HepG2 (cell line): Measurements from ENCODE around the gene MRFAP1. TPM values are rescaled to one million over a fixed set of nuclear protein-coding genes. Genes with fewer than 3 reads are reported as not detected.

ENCODE experiments used
- ATAC-seq: fragments of 200-7000 bp; cut with Tn5 transposase; 3 replicates; pipeline ENCODE4 v1.9.1; 2020; ENCODE audit warnings: mild to moderate bottlenecking, moderate library complexity
- BruUV-seq: library from RNA; stranded (reverse); fragments of 400-500 nt; replicated peaks from 2 replicates; lab custom pipeline; 2021; lab: Mats Ljungman, UMichigan
- CTCF ChIA-PET: fragments of 300-600 bp; formaldehyde crosslinking; extraction: SDS; loops from one replicate; lab custom pipeline; 2021; ENCODE audit warnings: low total read pairs, inconsistent platforms, low intra/inter-chr PET ratio; lab: Yijun Ruan, JAX
- POLR2A ChIA-PET: fragments of 350-600 bp; sonication (Branson Sonifier 250); formaldehyde crosslinking; loops from one replicate; lab custom pipeline; 2020; ENCODE audit warnings: antibody characterized with exemption, inconsistent platforms; lab: Yijun Ruan, JAX
- DNase-seq: peaks from one replicate; pipeline ENCODE4 v3.0.0-alpha.2; 2015; ENCODE audit warnings: low spot score
- FAIRE-seq: peaks from 3 replicates; lab custom pipeline; 2011; peaks lifted over from hg19 to GRCh38; lab: Jason Lieb, UNC
- H2AFZ ChIP-seq: one replicate; pipeline ENCODE4 v1.6.1; 2011; ENCODE audit warnings: low read length, inconsistent platforms
- H3K27ac ChIP-seq: fragments of 300-600 bp; 3 replicates; pipeline ENCODE4 v1.8.0; 2011; ENCODE audit warnings: mixed run types, mild to moderate bottlenecking, mixed read lengths, low read length, inconsistent platforms; ENCODE audit not compliant: insufficient read depth; ENCODE audit errors: extremely low read length
- H3K27me3 ChIP-seq, 2 experiments: fragments of 200-600 bp in 1 of 2; 2 replicates in 1 of 2; 3 replicates in 1 of 2; pipeline versions ENCODE4 v1.6.0 to v1.8.0; 2011; ENCODE audit warnings: low read length in 2 of 2, mild to moderate bottlenecking in 2 of 2, moderate library complexity in 2 of 2, inconsistent platforms in 1 of 2; ENCODE audit not compliant: insufficient read depth in 2 of 2, control insufficient read depth in 1 of 2
- H3K36me3 ChIP-seq, 2 experiments: fragments of 200-600 bp in 1 of 2; replicated peaks in 1 of 2; 2 replicates in 1 of 2; 3 replicates in 1 of 2; pipeline versions ENCODE4 v1.5.1 to v1.8.0; 2011; ENCODE audit warnings: low read length in 2 of 2, inconsistent platforms in 1 of 2; ENCODE audit not compliant: insufficient read depth in 2 of 2, control insufficient read depth in 1 of 2
- H3K4me1 ChIP-seq: 2 replicates; pipeline ENCODE4 v1.5.1; 2012; ENCODE audit warnings: low read length, inconsistent platforms; ENCODE audit not compliant: insufficient read depth
- H3K4me2 ChIP-seq: 2 replicates; pipeline ENCODE4 v1.6.0; 2011; ENCODE audit warnings: low read depth, low read length, inconsistent platforms
- H3K4me3 ChIP-seq, 3 experiments: fragments of 200-600 bp in 1 of 3; sonication (generic), shearing (Covaris generic) in 1 of 3; replicated peaks in 1 of 3; 2 replicates each; pipeline ENCODE4 v1.5.1; 2011 to 2016; ENCODE audit warnings: low read length in 3 of 3, inconsistent platforms in 2 of 3, low read depth in 2 of 3, mild to moderate bottlenecking in 2 of 3, control low read depth in 1 of 3, mixed read lengths in 1 of 3; ENCODE audit not compliant: insufficient read depth in 1 of 3
- H3K79me2 ChIP-seq: one replicate; pipeline ENCODE4 v1.6.1; 2011; ENCODE audit warnings: low read length, inconsistent platforms; ENCODE audit not compliant: insufficient read depth
- H3K9ac ChIP-seq: 2 replicates; pipeline ENCODE4 v1.6.0; 2011; ENCODE audit warnings: mild to moderate bottlenecking, low read depth, low read length, inconsistent platforms; ENCODE audit not compliant: insufficient read depth
- H3K9me3 ChIP-seq: 2 replicates; pipeline ENCODE4 v1.5.1; 2012; ENCODE audit warnings: mild to moderate bottlenecking, low read length
- H4K20me1 ChIP-seq: 2 replicates; pipeline ENCODE4 v1.6.0; 2011; ENCODE audit warnings: inconsistent platforms, mild to moderate bottlenecking, low read length, moderate library complexity; ENCODE audit not compliant: insufficient read depth
- KDM6A ChIP-seq: IDR thresholded peaks from 2 replicates; pipeline ENCODE4 v1.6.1; 2016; ENCODE audit warnings: low read depth
- KLF16 ChIP-seq, 2 experiments: sonication (generic) in 1 of 2; formaldehyde crosslinking in 1 of 2; IDR thresholded peaks; 2 replicates each; pipeline versions ENCODE4 v1.6.1 to v1.8.0; 2016 to 2023; ENCODE audit warnings: missing genetic modification reagents in 2 of 2, missing compliant biosample characterization in 1 of 2
- MBD4 ChIP-seq: IDR thresholded peaks from 2 replicates; pipeline ENCODE4 v1.6.1; 2012; ENCODE audit warnings: low read length, inconsistent platforms, borderline replicate concordance
- NR3C1 ChIP-seq: sonication (generic); formaldehyde crosslinking; IDR thresholded peaks from 2 replicates; pipeline ENCODE4 v1.4.0; 2020; ENCODE audit warnings: missing genetic modification reagents
- POLR2A ChIP-seq, 2 experiments: IDR thresholded peaks; 2 replicates each; pipeline ENCODE4 v1.6.1; 2011; ENCODE audit warnings: low read depth in 2 of 2, low read length in 2 of 2, mild to moderate bottlenecking in 1 of 2, moderate library complexity in 1 of 2; ENCODE audit not compliant: insufficient read depth in 1 of 2
- POLR2G ChIP-seq: fragments of 200-400 bp; formaldehyde crosslinking; IDR thresholded peaks from 2 replicates; pipeline ENCODE4 v1.6.1; 2018; ENCODE audit warnings: mild to moderate bottlenecking, low read depth, low read length, moderate library complexity
- RBFOX2 ChIP-seq: fragments of 200-400 bp; formaldehyde crosslinking; IDR thresholded peaks from 2 replicates; pipeline ENCODE4 v1.6.1; 2017; ENCODE audit warnings: low read depth, mild to moderate bottlenecking, low read length
- RBM22 ChIP-seq: fragments of 200-400 bp; formaldehyde crosslinking; optimal IDR thresholded peaks from 2 replicates; pipeline ENCODE3; 2017; ENCODE audit warnings: mild to moderate bottlenecking, low read length, moderate library complexity
- SNAPC5 ChIP-seq: sonication (generic); formaldehyde crosslinking; IDR thresholded peaks from 2 replicates; pipeline ENCODE4 v1.8.1; 2023; ENCODE audit warnings: mild to moderate bottlenecking, missing genetic modification reagents, borderline replicate concordance
- SP5 ChIP-seq: IDR thresholded peaks from 2 replicates; pipeline ENCODE4 v1.6.1; 2016; ENCODE audit warnings: low read depth, borderline replicate concordance
- TMF1 ChIP-seq: sonication (generic); formaldehyde crosslinking; IDR thresholded peaks from 2 replicates; pipeline ENCODE4 v1.8.1; 2022; ENCODE audit warnings: low read depth, missing genetic modification reagents
- TOPORS ChIP-seq: sonication (generic); formaldehyde crosslinking; IDR thresholded peaks from 2 replicates; pipeline ENCODE4 v1.8.0; 2023; ENCODE audit warnings: mild to moderate bottlenecking, missing genetic modification reagents
- ZC3H13 ChIP-seq: sonication (generic); formaldehyde crosslinking; IDR thresholded peaks from 2 replicates; pipeline ENCODE4 v1.8.1; 2023; ENCODE audit warnings: mild to moderate bottlenecking, missing genetic modification reagents, moderate library complexity
- ZNF160 ChIP-seq: sonication (generic); formaldehyde crosslinking; IDR thresholded peaks from 2 replicates; pipeline ENCODE4 v1.8.0; 2022; ENCODE audit warnings: mild to moderate bottlenecking, inconsistent platforms, missing genetic modification reagents
- ZNF224 ChIP-seq: sonication (generic); formaldehyde crosslinking; IDR thresholded peaks from 2 replicates; pipeline ENCODE4 v1.5.0; 2020; ENCODE audit warnings: mild to moderate bottlenecking, missing genetic modification reagents
- ZNF235 ChIP-seq: sonication (generic); formaldehyde crosslinking; IDR thresholded peaks from 2 replicates; pipeline ENCODE4 v1.8.1; 2023; ENCODE audit warnings: mild to moderate bottlenecking, missing genetic modification reagents, borderline replicate concordance
- WGBS: methylation state at CpG from one replicate; pipeline ENCODE4 v1.1.6; 2017; ENCODE audit warnings: low lambda C conversion rate; 5-methylcytosine and 5-hydroxymethylcytosine counted together
- in situ Hi-C: cut with HindIII; loops from 2 replicates; pipeline ENCODE4 v1.10.0; 2017; ENCODE audit warnings: low pct_unique_long_range_greater_than_20kb; ENCODE audit not compliant: extremely low pct_ligation_motif_present
- intact Hi-C: fragments of 100-400 bp; cut with micrococcal nuclease; formaldehyde crosslinking; loops from one replicate; pipeline ENCODE4 v1.10.0; 2022; ENCODE audit not compliant: unreplicated experiment
- polyA plus RNA-seq, 8 experiments: library from polyadenylated mRNA; depleted of rRNA in 3 of 8; stranded (reverse) in 7 of 8; unstranded in 1 of 8; fragments of >200 nt; fragmentation: Illumina TruSeq in 4 of 8; extraction: Trizol in 4 of 8; gene quantifications; 2 replicates each; pipeline versions ENCODE4 v1.2.1 to v1.2.3, GENCODE V29; 2011 to 2016; ENCODE audit warnings: low read depth in 4 of 8, missing spikeins in 1 of 8, mixed read lengths in 1 of 8; ENCODE audit not compliant: insufficient read depth in 1 of 8
- total RNA-seq, 5 experiments: library from RNA; depleted of rRNA; stranded (reverse); fragments of >200 nt; fragmentation: Illumina TruSeq; extraction: Trizol; gene quantifications; 2 replicates each; pipeline ENCODE4 v1.2.3, GENCODE V29; 2016; ENCODE audit warnings: low read depth in 1 of 5
- TF ChIP-seq, protein P1 (sequence below): sonication (generic); formaldehyde crosslinking; IDR thresholded peaks from 2 replicates; pipeline ENCODE4 v1.4.0; 2020; ENCODE audit warnings: missing genetic modification reagents, borderline replicate concordance
- TF ChIP-seq, protein P2 (sequence below), 2 experiments: sonication (generic) in 1 of 2; formaldehyde crosslinking in 1 of 2; IDR thresholded peaks; 2 replicates each; pipeline versions ENCODE4 v1.5.1 to v1.6.1; 2011 to 2020; ENCODE audit warnings: borderline replicate concordance in 1 of 2, low read depth in 1 of 2, low read length in 1 of 2, mild to moderate bottlenecking in 1 of 2, missing genetic modification reagents in 1 of 2, moderate library complexity in 1 of 2

Gene MRFAP1
- total and polyA plus RNA-seq, 2 of the 13 experiments (the other 11 are each of a cell fraction or from before 2014, with no cell fraction given) = 112 to 158 TPM

DNA sequence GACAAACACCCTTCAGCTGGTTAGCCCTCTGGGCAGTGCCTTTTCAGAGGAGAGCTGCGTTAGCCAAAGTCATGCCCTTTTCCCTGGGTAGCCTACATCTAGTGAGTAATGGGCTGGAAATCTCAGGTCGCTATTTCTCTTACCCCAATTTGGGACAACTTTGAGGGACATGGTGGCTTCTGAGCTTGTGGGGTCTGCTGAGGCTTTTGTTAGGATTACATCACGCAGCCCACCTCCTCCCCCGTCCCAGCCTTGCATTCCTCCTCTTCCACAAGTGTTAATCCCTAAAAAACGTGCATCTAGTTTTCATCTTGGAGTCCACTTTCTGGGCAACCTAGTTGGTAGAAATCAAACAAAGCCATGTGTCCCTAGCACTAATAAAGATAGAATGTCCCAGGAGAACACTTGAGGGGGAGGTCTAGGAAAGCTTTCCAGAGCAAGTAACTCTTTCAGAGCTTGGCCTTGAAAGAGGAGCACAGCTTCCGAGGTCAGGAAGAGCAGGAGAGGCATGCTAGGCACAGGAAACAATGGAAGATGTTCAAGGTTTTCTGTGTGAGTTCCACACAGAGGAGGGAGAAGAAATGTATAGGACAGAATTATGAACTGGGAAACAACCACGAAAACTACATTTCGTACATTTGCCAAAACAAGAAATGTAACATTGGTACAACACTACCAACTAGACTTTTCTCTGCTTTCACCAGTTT, 2.8 kb downstream of the MRFAP1 start:
- no peak overlapping the region for H3K27ac ChIP-seq
- no peak for DNase-seq
- H3K4me1 ChIP-seq = peaks cover 49% of the 10 kb centered on the region
- no peaks in the 10 kb centered on the region; a peak in 1 of 5 replicates for H3K27me3 ChIP-seq
- H3K9ac ChIP-seq = no peak overlapping the region
- ChIA-PET CTCF (no interaction called here), POLR2A (interaction anchor here (2.2 to 4.2 kb wide), 3 partner anchors 10 to 46 kb away, joined by 11 to 24 read pairs (median 13); a partner anchor contains a TSS)
- H3K9me3 ChIP-seq = no peaks in the 10 kb centered on the region
- peaks cover 33% of the 10 kb centered on the region for H3K79me2 ChIP-seq
- peaks cover 13% of the 10 kb centered on the region for H4K20me1 ChIP-seq
- in situ Hi-C loops (no loop called here), intact Hi-C loops (loop anchor here (5.0 kb wide), 1 partner anchor 44 kb away; no protein-coding TSS in a partner anchor)
- peak; percentile 60 for FAIRE-seq
- H3K36me3 ChIP-seq = peaks cover 0 to 17% of the 10 kb centered on the region in 2 experiments; a peak in 2 of 5 replicates
- TF ChIP-seq RBFOX2 (0 out of 2 replicates have a peak, but pooled peaks have one; percentile 13), POLR2A (IDR thresholded peaks at IDR 0.05; ENCODE audit: insufficient read depth in 1 of 2, low read depth in 2 of 2, low read length in 2 of 2) (peak in 1 of 2 experiments; percentile 9; a peak in 1 of 4 replicates), TOPORS (CRISPR knock-in tag) (no peak), KLF16 (CRISPR knock-in tag; IDR thresholded peaks at IDR 0.05) (0 out of 4 replicates have a peak, but pooled peaks of 1 of the 2 experiments have one; percentile 10), POLR2G (peak; percentile 56), NR3C1 (CRISPR knock-in tag) (no peak), SP5 (CRISPR knock-in tag) (no peak), SNAPC5 (CRISPR knock-in tag) (no peak), KDM6A (CRISPR knock-in tag) (no peak), MBD4 (peak; percentile 45; the same call in 1 of the 2 replicates), ZNF235 (CRISPR knock-in tag) (no peak), ZC3H13 (CRISPR knock-in tag) (peak; percentile 90; the same call in 1 of the 2 replicates), RBM22 (peak; percentile 31), TMF1 (CRISPR knock-in tag) (no peak), ZNF160 (0 out of 2 replicates have a peak, but pooled peaks have one; percentile 31), ZNF224 (no peak)
- TF ChIP-seq, protein P1, sequence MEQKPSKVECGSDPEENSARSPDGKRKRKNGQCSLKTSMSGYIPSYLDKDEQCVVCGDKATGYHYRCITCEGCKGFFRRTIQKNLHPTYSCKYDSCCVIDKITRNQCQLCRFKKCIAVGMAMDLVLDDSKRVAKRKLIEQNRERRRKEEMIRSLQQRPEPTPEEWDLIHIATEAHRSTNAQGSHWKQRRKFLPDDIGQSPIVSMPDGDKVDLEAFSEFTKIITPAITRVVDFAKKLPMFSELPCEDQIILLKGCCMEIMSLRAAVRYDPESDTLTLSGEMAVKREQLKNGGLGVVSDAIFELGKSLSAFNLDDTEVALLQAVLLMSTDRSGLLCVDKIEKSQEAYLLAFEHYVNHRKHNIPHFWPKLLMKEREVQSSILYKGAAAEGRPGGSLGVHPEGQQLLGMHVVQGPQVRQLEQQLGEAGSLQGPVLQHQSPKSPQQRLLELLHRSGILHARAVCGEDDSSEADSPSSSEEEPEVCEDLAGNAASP (CRISPR knock-in tag) = no peak
- TF ChIP-seq, protein P2, sequence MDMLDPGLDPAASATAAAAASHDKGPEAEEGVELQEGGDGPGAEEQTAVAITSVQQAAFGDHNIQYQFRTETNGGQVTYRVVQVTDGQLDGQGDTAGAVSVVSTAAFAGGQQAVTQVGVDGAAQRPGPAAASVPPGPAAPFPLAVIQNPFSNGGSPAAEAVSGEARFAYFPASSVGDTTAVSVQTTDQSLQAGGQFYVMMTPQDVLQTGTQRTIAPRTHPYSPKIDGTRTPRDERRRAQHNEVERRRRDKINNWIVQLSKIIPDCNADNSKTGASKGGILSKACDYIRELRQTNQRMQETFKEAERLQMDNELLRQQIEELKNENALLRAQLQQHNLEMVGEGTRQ (IDR thresholded peaks at IDR 0.05; ENCODE audit: low read depth, low read length) = no peak
- TF ChIP-seq, protein P2 (CRISPR knock-in tag; IDR thresholded peaks at IDR 0.05; ENCODE audit: borderline replicate concordance) = no peak
- H3K4me2 ChIP-seq = peak overlapping the region; percentile 77; the same call in 1 of the 2 replicates
- no TSS peak for BruUV-seq
- H2AFZ ChIP-seq = no peak overlapping the region
- H3K4me3 ChIP-seq = no peak overlapping the region
- ATAC-seq = no peak
- 89% methylated on average over 8 of the region's 8 CpGs for WGBS
